GM12864 (cell line): ENCODE measurements around the gene NCBP3.

Source experiments
- DNase-seq: peaks from one replicate; pipeline ENCODE4 v3.0.0-alpha.2; 2011; ENCODE audit warnings: low read depth
- H3K4me3 ChIP-seq: 2 replicates; pipeline ENCODE4 v1.5.1; 2011; ENCODE audit warnings: mild to moderate bottlenecking, low read depth, low read length, control low read depth
- TF ChIP-seq, protein P1 (sequence below): IDR thresholded peaks from 2 replicates; pipeline ENCODE4 v1.5.1; 2011; ENCODE audit warnings: low read depth, mild to moderate bottlenecking, moderate library complexity, low read length, control low read depth, inconsistent platforms; ENCODE audit errors: missing control alignments

Gene NCBP3

DNA sequence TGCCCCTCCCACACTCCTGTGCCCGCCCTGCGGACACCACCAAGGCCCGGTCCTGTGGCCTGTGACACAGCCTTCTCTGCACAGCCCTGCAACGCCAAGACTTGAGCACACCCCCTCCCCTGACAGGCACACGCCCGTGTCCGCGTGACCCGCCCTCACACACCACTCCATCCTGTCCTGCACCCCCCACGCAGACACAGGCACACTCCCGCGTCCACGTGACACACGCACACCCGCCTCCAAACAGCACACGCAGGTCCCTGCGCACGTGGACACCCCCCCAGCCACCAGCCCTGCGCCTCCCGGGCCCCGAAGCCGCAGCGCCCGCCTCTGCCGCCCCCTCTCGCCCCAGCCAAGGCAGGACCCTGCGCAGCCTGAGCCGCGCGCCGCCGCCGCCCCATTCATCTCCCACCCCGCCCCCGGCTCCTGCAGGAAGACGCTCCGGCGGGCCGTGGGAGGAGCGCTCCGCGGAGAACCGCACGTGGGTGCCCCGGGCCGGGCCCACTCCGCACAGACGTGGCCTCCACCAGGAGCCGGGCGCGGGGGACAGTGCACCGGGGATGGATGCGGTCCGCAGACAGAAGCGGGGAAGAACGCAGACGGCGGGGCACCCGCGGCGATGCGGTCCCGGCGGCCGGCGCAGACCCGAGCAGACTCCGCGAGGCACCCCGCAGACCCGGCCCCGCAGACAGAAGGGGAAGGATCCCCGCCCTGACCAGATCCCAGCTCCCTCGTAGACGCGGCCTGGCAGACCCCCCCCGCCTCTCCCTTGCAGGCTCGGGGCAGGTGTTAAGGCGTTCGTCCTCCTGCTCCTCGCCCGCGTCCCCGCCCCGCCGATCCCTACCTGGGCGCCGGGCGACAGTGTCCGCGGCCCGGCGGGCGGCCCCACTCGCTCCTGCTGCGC lies 46.3 kb upstream of the NCBP3 start:
- TF ChIP-seq, protein P1, sequence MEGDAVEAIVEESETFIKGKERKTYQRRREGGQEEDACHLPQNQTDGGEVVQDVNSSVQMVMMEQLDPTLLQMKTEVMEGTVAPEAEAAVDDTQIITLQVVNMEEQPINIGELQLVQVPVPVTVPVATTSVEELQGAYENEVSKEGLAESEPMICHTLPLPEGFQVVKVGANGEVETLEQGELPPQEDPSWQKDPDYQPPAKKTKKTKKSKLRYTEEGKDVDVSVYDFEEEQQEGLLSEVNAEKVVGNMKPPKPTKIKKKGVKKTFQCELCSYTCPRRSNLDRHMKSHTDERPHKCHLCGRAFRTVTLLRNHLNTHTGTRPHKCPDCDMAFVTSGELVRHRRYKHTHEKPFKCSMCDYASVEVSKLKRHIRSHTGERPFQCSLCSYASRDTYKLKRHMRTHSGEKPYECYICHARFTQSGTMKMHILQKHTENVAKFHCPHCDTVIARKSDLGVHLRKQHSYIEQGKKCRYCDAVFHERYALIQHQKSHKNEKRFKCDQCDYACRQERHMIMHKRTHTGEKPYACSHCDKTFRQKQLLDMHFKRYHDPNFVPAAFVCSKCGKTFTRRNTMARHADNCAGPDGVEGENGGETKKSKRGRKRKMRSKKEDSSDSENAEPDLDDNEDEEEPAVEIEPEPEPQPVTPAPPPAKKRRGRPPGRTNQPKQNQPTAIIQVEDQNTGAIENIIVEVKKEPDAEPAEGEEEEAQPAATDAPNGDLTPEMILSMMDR = no peak
- peak overlapping the region; percentile 66 for H3K4me3 ChIP-seq
- no peak for DNase-seq

DNA sequence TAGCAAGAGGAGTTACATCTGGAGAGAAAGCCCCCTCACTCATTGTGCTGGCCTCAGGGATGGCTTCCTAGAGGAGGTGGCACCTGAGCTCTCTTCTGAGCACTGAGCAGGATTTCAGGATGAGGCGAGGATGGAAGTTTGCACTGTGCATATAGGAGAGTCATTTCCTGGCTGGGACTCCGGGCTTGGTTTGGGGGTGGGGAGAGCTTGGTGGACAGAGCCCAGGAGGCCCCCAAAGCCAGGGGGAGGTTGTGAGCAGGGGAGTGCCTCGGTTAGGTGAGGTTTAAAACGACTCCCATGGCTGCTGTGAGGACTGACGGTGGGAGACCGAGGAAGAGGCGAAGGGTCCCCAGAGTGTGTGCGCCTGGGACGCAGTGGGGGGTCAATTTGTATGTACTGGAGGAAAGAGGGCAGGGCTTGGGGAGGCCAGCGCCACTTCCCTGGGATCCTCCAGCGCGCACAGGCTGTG lies 45.6 kb upstream of the NCBP3 start:
- H3K4me3 ChIP-seq = peak overlapping the region; percentile 66; the same call in 1 of the 2 replicates
- TF ChIP-seq, protein P1 = no peak
- no peak for DNase-seq

DNA sequence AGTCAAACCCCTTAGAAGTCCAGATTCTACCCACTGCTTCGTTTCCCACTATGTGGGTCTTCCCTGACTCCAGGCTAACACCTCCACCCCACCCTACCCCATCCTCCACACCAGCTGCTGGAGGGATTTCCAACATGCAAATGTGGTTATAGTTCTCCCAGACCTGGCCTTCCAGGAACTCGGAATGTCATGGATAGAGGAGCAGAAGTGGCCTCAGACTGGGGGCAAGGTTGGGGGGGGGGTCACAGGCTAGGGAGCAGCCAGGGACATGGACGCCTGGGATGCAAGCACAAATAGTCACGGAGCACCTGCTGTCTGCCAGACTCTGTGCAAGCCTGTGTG lies 44.8 kb upstream of the NCBP3 start:
- no peak overlapping the region for H3K4me3 ChIP-seq
- TF ChIP-seq, protein P1 = no peak
- DNase-seq = no peak

DNA sequence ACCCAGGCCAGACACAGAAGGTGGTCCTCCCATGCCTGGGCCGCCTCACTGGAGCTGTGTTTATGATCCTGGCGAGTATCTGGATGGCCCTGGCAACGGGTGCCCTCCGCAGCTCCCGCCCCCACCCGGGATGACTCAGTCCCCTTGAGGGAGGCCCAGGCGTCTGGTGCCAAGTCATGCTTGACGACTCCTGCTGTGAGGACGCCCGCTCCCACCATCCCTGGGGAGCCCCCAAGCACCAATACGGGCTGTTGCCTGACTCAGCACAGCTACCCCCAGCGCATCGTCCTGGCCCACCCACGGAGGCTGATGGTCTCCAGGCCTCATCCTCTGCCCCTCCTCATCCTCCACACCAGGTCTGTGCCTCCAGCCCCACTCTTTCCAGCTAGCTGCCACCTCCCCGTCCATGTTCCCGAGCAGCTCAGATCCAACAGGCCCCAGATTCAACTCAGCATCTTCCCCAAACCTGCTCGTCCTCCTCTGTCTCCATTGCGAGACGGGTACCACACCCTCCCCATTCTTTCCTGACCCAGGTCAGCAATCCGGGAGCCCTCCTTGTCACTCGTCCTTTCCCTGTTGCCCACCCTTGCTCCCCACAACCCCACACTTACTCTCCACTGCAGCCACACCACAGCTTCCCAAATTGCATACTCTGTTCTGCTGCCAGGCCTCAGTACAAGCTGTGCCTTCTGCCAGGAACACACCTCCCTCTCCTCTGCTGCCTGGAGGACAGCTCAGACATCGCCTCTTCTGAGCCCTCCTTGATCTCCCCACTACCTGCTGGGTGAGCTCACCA lies 44.2 kb upstream of the NCBP3 start:
- DNase-seq = no peak
- TF ChIP-seq, protein P1 = no peak
- no peak overlapping the region for H3K4me3 ChIP-seq

DNA sequence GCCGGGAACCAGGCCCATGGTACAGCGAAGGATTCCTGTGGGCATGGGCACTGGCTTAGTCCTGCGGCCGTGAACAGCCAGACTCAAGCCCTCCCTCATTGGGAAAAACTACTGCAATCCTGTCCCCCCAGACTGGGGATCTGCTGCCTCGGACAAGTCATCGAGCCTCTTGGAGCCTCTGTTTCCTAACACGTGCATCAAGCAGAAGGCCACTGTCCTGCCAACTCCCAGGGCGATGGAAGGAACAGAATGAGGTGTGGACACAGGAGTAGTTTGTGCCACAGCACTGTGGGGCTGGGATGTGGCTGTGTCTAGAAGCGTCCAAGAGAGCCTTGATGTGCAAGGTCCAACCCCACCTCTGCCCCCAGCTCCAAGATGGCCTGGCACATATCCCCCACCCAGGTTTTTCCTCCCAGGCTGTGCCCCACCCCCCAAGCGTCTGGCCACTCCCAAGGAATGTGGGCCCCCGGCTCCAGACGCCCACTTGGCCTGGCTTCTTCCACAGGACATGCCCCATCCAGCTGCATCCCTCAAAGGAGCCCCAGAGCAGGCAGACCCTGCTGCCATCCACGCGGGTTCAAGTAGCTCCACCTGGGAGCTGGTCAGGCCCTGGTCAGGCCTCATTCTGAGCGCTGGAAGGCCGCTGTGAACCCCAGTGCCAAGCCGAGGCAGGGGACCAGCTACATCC lies 43.4 kb upstream of the NCBP3 start:
- TF ChIP-seq, protein P1 = no peak
- no peak for DNase-seq

DNA sequence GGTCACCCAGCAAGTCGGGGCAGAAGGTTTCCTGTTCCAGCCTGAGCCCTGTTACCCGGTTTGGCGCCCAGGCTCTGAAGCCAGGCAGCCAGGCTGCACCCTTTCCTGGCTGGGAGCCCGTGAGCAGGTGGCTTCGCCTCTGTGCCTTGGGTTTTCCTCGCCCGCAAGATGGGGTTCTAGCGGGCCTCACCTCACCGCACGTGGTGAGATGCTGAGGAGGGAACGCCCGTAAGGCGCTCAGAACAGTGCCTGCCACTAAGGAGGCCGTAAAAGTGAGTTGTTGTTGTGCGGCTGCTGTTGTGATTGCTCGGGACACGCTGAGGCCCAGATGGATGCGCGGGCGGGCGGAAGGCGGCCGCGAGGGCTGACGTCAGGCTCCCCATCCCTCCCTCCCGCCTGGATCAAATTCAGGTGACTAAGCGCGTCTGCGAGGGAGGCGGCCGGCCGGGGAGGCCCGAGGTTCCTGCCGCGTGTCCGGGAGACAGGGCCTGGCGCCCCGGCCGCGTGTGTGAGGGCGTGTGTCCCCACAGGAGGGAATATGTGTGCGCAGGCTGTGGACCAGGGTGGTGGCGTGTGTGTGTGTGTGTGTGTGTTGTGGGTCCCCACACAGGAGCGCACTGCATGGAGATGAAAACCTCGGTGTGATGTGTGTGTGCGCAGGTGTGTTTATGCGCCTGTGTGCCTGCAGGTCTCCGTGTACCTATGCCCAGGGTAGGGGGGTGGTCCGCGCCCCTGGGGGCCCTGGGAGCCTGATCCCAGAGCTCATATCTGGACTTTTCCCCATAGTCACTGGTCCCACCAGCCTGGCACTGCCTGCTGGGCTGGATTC lies 42.5 kb upstream of the NCBP3 start:
- TF ChIP-seq, protein P1 = no peak
- DNase-seq = no peak
- no peak overlapping the region for H3K4me3 ChIP-seq

More for the DNA sequence above, 43.4 kb upstream of the NCBP3 start:
- H3K4me3 ChIP-seq = no peak overlapping the region
